Activated CD8-positive, alpha-beta T cell treated with anti-CD3 and anti-CD28 coated beads for 36 hours (primary cell): ENCODE results near the gene CORO2B. TPM values are rescaled to one million over a fixed set of nuclear protein-coding genes. Genes with fewer than 3 reads are reported as not detected.

Experiments used
- ATAC-seq: fragments of 200-7000 bp; cut with Tn5 transposase; one replicate; pipeline ENCODE4 v1.10.0; 2021; ENCODE audit warnings: mild to moderate bottlenecking, moderate library complexity
- CTCF ChIA-PET: fragments of 350-600 bp; sonication (Branson Sonifier 250); formaldehyde crosslinking; loops from one replicate; lab custom pipeline; 2021; ENCODE audit warnings: antibody characterized with exemption; lab: Charles Lee
- POLR2A ChIA-PET: fragments of 350-600 bp; sonication (Branson Sonifier 250); formaldehyde crosslinking; loops from one replicate; lab custom pipeline; 2021; ENCODE audit warnings: antibody characterized with exemption; lab: Charles Lee
- DNase-seq: peaks from one replicate; pipeline ENCODE4 v3.0.0-alpha.2; 2020
- H3K27ac Mint-ChIP-seq: one replicate; pipeline ENCODE4 v1.8.0; 2021; ENCODE audit warnings: mild to moderate bottlenecking, mixed read lengths
- H3K27me3 Mint-ChIP-seq: one replicate; pipeline ENCODE4 v1.8.0; 2021; ENCODE audit warnings: mixed read lengths
- H3K36me3 Mint-ChIP-seq: one replicate; pipeline ENCODE4 v1.8.0; 2021; ENCODE audit warnings: low read depth, mixed read lengths
- H3K4me1 Mint-ChIP-seq: one replicate; pipeline ENCODE4 v1.8.0; 2021; ENCODE audit warnings: low read depth, mixed read lengths
- H3K4me3 Mint-ChIP-seq: one replicate; pipeline ENCODE4 v1.8.0; 2021; ENCODE audit warnings: mild to moderate bottlenecking, moderate library complexity, mixed read lengths
- H3K9me3 Mint-ChIP-seq: one replicate; pipeline ENCODE4 v1.8.0; 2021; ENCODE audit warnings: mixed read lengths
- CTCF ChIP-seq: fragments of 200-600 bp; IDR thresholded peaks from one replicate; pipeline ENCODE4 v1.8.0; 2022; ENCODE audit warnings: antibody characterized with exemption, mild to moderate bottlenecking
- intact Hi-C: fragments of 100-400 bp; cut with micrococcal nuclease; formaldehyde crosslinking; loops from one replicate; pipeline ENCODE4 v1.10.0; 2022
- total RNA-seq, 2 experiments: library from RNA; stranded (reverse); gene quantifications; one replicate each; pipeline ENCODE4 v1.2.3, GENCODE V29; 2021

Gene CORO2B
- total RNA-seq, 2 experiments from 2014 or later: not detected

DNA sequence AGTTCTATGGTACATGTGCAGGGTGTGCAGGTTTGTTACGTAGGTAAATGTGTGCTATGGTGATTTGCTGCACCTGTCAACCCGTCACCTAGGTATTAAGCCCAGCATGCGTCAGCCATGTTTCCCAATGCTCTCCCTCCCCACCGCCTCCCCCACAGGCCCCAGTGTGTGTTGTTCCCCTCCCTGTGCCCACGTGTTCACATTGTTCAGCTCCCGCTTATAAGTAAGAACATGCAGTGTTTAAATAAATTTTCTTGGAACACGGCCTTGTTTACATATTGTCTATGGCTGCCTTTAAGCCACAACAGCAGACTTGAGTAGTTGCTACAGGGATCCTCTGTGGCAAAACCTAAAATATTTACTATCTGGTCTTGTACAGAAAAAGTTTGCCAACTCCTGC is 41.3 kb upstream of the CORO2B start:
- H3K4me3 Mint-ChIP-seq: no peak overlapping the region
- CTCF ChIA-PET: interaction anchor here (1.9 to 5.0 kb wide), 4 partner anchors 12 to 22 kb away, joined by 6 to 42 read pairs (median 11); no protein-coding TSS in a partner anchor
- peaks cover 12% of the 10 kb centered on the region for H3K27me3 Mint-ChIP-seq
- peaks cover 10% of the 10 kb centered on the region for H3K9me3 Mint-ChIP-seq
- intact Hi-C loops: no loop called here
- no peak for DNase-seq
- no peak overlapping the region for H3K27ac Mint-ChIP-seq
- no peak for TF ChIP-seq CTCF
- POLR2A ChIA-PET: no interaction called here
- no peaks in the 10 kb centered on the region for H3K36me3 Mint-ChIP-seq
- no peak for ATAC-seq
- H3K4me1 Mint-ChIP-seq: no peaks in the 10 kb centered on the region

DNA sequence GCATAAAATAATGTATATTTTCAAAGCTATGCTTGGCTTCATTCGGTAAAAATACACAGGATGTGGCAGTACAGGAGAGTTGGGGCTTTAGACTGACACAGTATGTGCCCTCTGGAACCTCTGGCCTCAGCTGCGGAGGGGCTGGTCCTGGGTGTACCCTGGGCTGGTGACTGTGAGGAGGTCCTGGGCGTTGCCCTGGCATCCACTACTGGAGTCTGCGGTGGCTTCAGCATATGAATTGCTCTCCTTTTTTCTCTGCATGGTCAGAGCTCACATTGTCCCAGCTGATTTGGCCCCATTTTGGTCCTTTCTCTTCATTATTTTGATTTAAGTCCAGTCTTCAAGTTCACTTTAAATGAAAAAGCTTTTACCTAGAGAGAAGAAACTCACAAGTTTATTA is 40.5 kb upstream of the CORO2B start:
- H3K4me1 Mint-ChIP-seq: no peaks in the 10 kb centered on the region
- CTCF ChIA-PET: interaction anchor here (1.1 to 5.0 kb wide), 9 partner anchors 11 to 232 kb away, joined by 3 to 42 read pairs (median 6); no protein-coding TSS in a partner anchor
- ATAC-seq (no peak), DNase-seq (no peak)
- TF ChIP-seq CTCF: no peak
- peaks cover 4% of the 10 kb centered on the region for H3K9me3 Mint-ChIP-seq
- H3K27me3 Mint-ChIP-seq: peaks cover 9% of the 10 kb centered on the region
- POLR2A ChIA-PET: no interaction called here
- intact Hi-C loops: no loop called here
- H3K27ac Mint-ChIP-seq: no peak overlapping the region
- no peak overlapping the region for H3K4me3 Mint-ChIP-seq
- no peaks in the 10 kb centered on the region for H3K36me3 Mint-ChIP-seq

- H3K9me3 Mint-ChIP-seq: peaks cover 4% of the 10 kb centered on the region
- ChIA-PET CTCF (interaction anchor here (1.1 to 5.0 kb wide), 4 partner anchors 8 to 384 kb away, joined by 3 to 42 read pairs (median 6); no protein-coding TSS in a partner anchor), POLR2A (no interaction called here)
- no peaks in the 10 kb centered on the region for H3K36me3 Mint-ChIP-seq
- no peak for TF ChIP-seq CTCF
- intact Hi-C loops: no loop called here
- H3K27me3 Mint-ChIP-seq: peaks cover 14% of the 10 kb centered on the region
- no peaks in the 10 kb centered on the region for H3K4me1 Mint-ChIP-seq
- ATAC-seq (no peak), DNase-seq (no peak)
- no peak overlapping the region for H3K4me3 Mint-ChIP-seq
- no peak overlapping the region for H3K27ac Mint-ChIP-seq
Observed at GRCh38 chr15:68541743-68542142, 37.0 kb upstream of the CORO2B start.

- Mint-ChIP-seq H3K36me3 (no peaks in the 10 kb centered on the region), H3K4me3 (no peak overlapping the region), H3K9me3 (peaks cover 4% of the 10 kb centered on the region), H3K27ac (no peak overlapping the region), H3K4me1 (no peaks in the 10 kb centered on the region), H3K27me3 (peaks cover 14% of the 10 kb centered on the region)
- DNase-seq (no peak), ATAC-seq (no peak)
- ChIA-PET CTCF (interaction anchor here (1.5 kb wide), 1 partner anchor 383 kb away, joined by 7 read pairs; no protein-coding TSS in a partner anchor), POLR2A (interaction anchor here (0.8 kb wide), 1 partner anchor 320 kb away, joined by 3 read pairs; no protein-coding TSS in a partner anchor)
- intact Hi-C loops: no loop called here
- TF ChIP-seq CTCF: no peak
Observed at GRCh38 chr15:68542348-68542747, 36.4 kb upstream of the CORO2B start.

- DNase-seq (no peak), ATAC-seq (no peak)
- no peak overlapping the region for H3K4me3 Mint-ChIP-seq
- ChIA-PET POLR2A (interaction anchor here (0.8 kb wide), 1 partner anchor 319 kb away, joined by 3 read pairs; no protein-coding TSS in a partner anchor), CTCF (interaction anchor here (1.5 kb wide), 1 partner anchor 383 kb away, joined by 7 read pairs; no protein-coding TSS in a partner anchor)
- no peaks in the 10 kb centered on the region for H3K36me3 Mint-ChIP-seq
- H3K27ac Mint-ChIP-seq: no peak overlapping the region
- intact Hi-C loops: no loop called here
- peaks cover 14% of the 10 kb centered on the region for H3K27me3 Mint-ChIP-seq
- no peaks in the 10 kb centered on the region for H3K4me1 Mint-ChIP-seq
- no peak for TF ChIP-seq CTCF
- peaks cover 4% of the 10 kb centered on the region for H3K9me3 Mint-ChIP-seq
Observed at GRCh38 chr15:68542771-68543164, 36.0 kb upstream of the CORO2B start.
